HG03108 (cell line): ENCODE results near the gene UBE2B.
A peak's percentile ranks its signal among the peaks of the same experiment; 100 is the strongest.

Source experiments
- ATAC-seq: cut with Tn5 transposase; IDR thresholded peaks from one replicate; pipeline ENCODE4 v1.9.1; 2021; ENCODE audit warnings: moderate library complexity; ENCODE audit not compliant: unreplicated experiment

Gene UBE2B

GRCh38 chr5:134436523-134437339 lies 65.4 kb downstream of the UBE2B start:
- peak; percentile 85 for ATAC-seq

GRCh38 chr5:134437340-134437846 lies 66.0 kb downstream of the UBE2B start:
- ATAC-seq, result peak; percentile 15

GRCh38 chr5:134437847-134438581 lies 66.6 kb downstream of the UBE2B start:
- no peak for ATAC-seq

GRCh38 chr5:134438721-134439123 lies 67.4 kb downstream of the UBE2B start:
- ATAC-seq, result no peak

GRCh38 chr5:134439210-134439654 lies 67.9 kb downstream of the UBE2B start:
- ATAC-seq, result no peak

- no peak for ATAC-seq
These were observed 68.9 kb downstream of the UBE2B start for GRCh38 chr5:134440201-134440755.
